Measurements from ENCODE around the gene GPANK1. TPM values are rescaled to one million over a fixed set of nuclear protein-coding genes. Genes with fewer than 3 reads are reported as not detected.
A peak's percentile ranks its signal among the peaks of the same experiment; 100 is the strongest.

GPANK1 gene
- total and polyA plus RNA-seq, 9 of the 15 experiments (the other 6 are each of a cell fraction or from before 2014, with no cell fraction given), result 32.2 to 111 (median 46.3) TPM

DNA sequence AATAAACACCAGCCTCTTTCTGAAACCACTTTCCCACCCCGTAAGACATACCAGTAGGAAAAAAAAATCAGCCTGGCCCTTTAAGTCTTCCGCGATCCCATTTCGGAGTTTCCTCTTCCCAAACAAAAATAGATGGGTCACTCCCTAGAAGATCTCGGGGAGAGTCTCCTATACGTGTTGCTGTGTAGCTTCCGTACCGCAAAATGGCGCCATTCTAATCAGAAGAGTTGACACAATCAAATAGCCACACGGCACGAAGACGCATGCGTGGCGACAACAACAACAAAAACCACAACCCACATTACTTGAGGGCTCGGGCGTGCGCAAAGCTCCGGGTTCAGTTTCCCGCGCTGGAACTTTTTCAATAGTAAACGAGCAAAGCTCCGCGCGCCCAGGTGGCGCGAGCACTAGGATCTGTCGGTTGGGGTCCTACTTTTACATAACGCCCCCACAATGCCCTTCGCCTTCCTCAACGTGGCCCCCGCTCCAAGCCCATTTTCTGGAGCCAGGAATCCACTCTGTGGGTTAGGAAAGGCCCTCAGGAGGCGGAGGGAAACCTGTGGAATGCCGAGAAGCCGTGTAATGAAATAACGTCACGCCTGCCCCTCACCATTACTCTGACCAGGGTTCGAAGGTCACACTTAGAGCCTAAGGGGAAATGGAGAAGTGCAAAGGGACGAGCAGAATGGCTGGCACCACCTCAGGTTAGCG, at the start of gene GPANK1 (continued):
- TF ChIP-seq, protein P1, sequence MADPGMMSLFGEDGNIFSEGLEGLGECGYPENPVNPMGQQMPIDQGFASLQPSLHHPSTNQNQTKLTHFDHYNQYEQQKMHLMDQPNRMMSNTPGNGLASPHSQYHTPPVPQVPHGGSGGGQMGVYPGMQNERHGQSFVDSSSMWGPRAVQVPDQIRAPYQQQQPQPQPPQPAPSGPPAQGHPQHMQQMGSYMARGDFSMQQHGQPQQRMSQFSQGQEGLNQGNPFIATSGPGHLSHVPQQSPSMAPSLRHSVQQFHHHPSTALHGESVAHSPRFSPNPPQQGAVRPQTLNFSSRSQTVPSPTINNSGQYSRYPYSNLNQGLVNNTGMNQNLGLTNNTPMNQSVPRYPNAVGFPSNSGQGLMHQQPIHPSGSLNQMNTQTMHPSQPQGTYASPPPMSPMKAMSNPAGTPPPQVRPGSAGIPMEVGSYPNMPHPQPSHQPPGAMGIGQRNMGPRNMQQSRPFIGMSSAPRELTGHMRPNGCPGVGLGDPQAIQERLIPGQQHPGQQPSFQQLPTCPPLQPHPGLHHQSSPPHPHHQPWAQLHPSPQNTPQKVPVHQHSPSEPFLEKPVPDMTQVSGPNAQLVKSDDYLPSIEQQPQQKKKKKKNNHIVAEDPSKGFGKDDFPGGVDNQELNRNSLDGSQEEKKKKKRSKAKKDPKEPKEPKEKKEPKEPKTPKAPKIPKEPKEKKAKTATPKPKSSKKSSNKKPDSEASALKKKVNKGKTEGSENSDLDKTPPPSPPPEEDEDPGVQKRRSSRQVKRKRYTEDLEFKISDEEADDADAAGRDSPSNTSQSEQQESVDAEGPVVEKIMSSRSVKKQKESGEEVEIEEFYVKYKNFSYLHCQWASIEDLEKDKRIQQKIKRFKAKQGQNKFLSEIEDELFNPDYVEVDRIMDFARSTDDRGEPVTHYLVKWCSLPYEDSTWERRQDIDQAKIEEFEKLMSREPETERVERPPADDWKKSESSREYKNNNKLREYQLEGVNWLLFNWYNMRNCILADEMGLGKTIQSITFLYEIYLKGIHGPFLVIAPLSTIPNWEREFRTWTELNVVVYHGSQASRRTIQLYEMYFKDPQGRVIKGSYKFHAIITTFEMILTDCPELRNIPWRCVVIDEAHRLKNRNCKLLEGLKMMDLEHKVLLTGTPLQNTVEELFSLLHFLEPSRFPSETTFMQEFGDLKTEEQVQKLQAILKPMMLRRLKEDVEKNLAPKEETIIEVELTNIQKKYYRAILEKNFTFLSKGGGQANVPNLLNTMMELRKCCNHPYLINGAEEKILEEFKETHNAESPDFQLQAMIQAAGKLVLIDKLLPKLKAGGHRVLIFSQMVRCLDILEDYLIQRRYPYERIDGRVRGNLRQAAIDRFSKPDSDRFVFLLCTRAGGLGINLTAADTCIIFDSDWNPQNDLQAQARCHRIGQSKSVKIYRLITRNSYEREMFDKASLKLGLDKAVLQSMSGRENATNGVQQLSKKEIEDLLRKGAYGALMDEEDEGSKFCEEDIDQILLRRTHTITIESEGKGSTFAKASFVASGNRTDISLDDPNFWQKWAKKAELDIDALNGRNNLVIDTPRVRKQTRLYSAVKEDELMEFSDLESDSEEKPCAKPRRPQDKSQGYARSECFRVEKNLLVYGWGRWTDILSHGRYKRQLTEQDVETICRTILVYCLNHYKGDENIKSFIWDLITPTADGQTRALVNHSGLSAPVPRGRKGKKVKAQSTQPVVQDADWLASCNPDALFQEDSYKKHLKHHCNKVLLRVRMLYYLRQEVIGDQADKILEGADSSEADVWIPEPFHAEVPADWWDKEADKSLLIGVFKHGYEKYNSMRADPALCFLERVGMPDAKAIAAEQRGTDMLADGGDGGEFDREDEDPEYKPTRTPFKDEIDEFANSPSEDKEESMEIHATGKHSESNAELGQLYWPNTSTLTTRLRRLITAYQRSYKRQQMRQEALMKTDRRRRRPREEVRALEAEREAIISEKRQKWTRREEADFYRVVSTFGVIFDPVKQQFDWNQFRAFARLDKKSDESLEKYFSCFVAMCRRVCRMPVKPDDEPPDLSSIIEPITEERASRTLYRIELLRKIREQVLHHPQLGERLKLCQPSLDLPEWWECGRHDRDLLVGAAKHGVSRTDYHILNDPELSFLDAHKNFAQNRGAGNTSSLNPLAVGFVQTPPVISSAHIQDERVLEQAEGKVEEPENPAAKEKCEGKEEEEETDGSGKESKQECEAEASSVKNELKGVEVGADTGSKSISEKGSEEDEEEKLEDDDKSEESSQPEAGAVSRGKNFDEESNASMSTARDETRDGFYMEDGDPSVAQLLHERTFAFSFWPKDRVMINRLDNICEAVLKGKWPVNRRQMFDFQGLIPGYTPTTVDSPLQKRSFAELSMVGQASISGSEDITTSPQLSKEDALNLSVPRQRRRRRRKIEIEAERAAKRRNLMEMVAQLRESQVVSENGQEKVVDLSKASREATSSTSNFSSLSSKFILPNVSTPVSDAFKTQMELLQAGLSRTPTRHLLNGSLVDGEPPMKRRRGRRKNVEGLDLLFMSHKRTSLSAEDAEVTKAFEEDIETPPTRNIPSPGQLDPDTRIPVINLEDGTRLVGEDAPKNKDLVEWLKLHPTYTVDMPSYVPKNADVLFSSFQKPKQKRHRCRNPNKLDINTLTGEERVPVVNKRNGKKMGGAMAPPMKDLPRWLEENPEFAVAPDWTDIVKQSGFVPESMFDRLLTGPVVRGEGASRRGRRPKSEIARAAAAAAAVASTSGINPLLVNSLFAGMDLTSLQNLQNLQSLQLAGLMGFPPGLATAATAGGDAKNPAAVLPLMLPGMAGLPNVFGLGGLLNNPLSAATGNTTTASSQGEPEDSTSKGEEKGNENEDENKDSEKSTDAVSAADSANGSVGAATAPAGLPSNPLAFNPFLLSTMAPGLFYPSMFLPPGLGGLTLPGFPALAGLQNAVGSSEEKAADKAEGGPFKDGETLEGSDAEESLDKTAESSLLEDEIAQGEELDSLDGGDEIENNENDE (IDR thresholded peaks at IDR 0.05; ENCODE audit: low read depth, low read length), result peak; percentile 71
- TF ChIP-seq STAT5A (IDR thresholded peaks at IDR 0.05; ENCODE audit: borderline replicate concordance, low read length) (no peak; the same call in 1 of the 2 replicates), SP1 (CRISPR knock-in tag; IDR thresholded peaks at IDR 0.05) (peak; percentile 70; the same call in 1 of the 2 replicates), ZNF224 (CRISPR knock-in tag; IDR thresholded peaks at IDR 0.05) (peak; percentile 85; the same call in 1 of the 2 replicates), MAFG (tag; conservative IDR thresholded peaks at IDR 0.05) (no peak; the same call in 1 of the 2 replicates), ZNF316 (IDR thresholded peaks at IDR 0.05) (peak; percentile 48), FOXP1 (CRISPR knock-in tag; IDR thresholded peaks at IDR 0.05) (peak; percentile 100), KLF13 (tag; IDR thresholded peaks at IDR 0.05; ENCODE audit: borderline replicate concordance, low read depth) (0 out of 2 replicates have a peak, but pooled peaks have one; percentile 52), MXI1 (IDR thresholded peaks at IDR 0.05; ENCODE audit: low read depth, low read length) (peak; percentile 87), PHF8 (IDR thresholded peaks at IDR 0.05; ENCODE audit: borderline replicate concordance, low read length) (peak; percentile 56; the same call in 1 of the 2 replicates), ZBTB1 (CRISPR knock-in tag; IDR thresholded peaks at IDR 0.05; ENCODE audit: borderline replicate concordance, low read depth) (peak; percentile 84), SMAD2 (IDR thresholded peaks at IDR 0.05; ENCODE audit: low read depth, low read length) (0 out of 2 replicates have a peak, but pooled peaks have one; percentile 5), PHTF2 (CRISPR knock-in tag; IDR thresholded peaks at IDR 0.05) (0 out of 2 replicates have a peak, but pooled peaks have one; percentile 52), CHD1 (IDR thresholded peaks at IDR 0.05; ENCODE audit: low read length) (peak; percentile 97)
- TF ChIP-seq, protein P2, sequence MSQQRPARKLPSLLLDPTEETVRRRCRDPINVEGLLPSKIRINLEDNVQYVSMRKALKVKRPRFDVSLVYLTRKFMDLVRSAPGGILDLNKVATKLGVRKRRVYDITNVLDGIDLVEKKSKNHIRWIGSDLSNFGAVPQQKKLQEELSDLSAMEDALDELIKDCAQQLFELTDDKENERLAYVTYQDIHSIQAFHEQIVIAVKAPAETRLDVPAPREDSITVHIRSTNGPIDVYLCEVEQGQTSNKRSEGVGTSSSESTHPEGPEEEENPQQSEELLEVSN (IDR thresholded peaks at IDR 0.05; ENCODE audit: borderline replicate concordance in 1 of 2, extremely low read depth in 1 of 2, insufficient read depth in 1 of 2, insufficient read length in 1 of 2, low read depth in 1 of 2, low read length in 1 of 2, poor library complexity in 1 of 2, severe bottlenecking in 1 of 2), result peak; percentile 98 to 100
